ENCODE measurements around the gene SMC4. TPM values are rescaled to one million over a fixed set of nuclear protein-coding genes. Genes with fewer than 3 reads are reported as not detected.

The SMC4 gene
- total and polyA plus RNA-seq, 2 of the 8 experiments (the other 6 are each of a cell fraction or from before 2014, with no cell fraction given) = 26.6 to 118 TPM

DNA sequence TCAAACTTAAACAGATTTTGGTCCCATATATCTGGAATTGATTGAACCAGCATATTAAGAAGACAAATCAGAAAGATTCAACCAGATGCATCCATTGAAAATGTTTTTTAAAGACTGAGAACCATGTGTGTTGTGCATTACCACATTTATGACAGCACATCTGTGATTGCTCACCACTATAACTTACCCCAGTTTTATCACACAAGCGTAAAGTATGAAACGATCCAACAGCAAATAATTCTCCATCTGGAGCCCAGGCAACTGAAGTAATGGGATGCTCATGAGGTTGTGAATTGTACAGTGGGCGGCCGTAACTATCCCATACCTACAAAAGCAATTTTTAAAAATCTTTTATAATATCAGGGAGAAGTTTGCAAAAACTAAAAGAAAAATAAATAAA lies 43.6 kb upstream of the SMC4 start (continued):
- TF ChIP-seq, protein P1, sequence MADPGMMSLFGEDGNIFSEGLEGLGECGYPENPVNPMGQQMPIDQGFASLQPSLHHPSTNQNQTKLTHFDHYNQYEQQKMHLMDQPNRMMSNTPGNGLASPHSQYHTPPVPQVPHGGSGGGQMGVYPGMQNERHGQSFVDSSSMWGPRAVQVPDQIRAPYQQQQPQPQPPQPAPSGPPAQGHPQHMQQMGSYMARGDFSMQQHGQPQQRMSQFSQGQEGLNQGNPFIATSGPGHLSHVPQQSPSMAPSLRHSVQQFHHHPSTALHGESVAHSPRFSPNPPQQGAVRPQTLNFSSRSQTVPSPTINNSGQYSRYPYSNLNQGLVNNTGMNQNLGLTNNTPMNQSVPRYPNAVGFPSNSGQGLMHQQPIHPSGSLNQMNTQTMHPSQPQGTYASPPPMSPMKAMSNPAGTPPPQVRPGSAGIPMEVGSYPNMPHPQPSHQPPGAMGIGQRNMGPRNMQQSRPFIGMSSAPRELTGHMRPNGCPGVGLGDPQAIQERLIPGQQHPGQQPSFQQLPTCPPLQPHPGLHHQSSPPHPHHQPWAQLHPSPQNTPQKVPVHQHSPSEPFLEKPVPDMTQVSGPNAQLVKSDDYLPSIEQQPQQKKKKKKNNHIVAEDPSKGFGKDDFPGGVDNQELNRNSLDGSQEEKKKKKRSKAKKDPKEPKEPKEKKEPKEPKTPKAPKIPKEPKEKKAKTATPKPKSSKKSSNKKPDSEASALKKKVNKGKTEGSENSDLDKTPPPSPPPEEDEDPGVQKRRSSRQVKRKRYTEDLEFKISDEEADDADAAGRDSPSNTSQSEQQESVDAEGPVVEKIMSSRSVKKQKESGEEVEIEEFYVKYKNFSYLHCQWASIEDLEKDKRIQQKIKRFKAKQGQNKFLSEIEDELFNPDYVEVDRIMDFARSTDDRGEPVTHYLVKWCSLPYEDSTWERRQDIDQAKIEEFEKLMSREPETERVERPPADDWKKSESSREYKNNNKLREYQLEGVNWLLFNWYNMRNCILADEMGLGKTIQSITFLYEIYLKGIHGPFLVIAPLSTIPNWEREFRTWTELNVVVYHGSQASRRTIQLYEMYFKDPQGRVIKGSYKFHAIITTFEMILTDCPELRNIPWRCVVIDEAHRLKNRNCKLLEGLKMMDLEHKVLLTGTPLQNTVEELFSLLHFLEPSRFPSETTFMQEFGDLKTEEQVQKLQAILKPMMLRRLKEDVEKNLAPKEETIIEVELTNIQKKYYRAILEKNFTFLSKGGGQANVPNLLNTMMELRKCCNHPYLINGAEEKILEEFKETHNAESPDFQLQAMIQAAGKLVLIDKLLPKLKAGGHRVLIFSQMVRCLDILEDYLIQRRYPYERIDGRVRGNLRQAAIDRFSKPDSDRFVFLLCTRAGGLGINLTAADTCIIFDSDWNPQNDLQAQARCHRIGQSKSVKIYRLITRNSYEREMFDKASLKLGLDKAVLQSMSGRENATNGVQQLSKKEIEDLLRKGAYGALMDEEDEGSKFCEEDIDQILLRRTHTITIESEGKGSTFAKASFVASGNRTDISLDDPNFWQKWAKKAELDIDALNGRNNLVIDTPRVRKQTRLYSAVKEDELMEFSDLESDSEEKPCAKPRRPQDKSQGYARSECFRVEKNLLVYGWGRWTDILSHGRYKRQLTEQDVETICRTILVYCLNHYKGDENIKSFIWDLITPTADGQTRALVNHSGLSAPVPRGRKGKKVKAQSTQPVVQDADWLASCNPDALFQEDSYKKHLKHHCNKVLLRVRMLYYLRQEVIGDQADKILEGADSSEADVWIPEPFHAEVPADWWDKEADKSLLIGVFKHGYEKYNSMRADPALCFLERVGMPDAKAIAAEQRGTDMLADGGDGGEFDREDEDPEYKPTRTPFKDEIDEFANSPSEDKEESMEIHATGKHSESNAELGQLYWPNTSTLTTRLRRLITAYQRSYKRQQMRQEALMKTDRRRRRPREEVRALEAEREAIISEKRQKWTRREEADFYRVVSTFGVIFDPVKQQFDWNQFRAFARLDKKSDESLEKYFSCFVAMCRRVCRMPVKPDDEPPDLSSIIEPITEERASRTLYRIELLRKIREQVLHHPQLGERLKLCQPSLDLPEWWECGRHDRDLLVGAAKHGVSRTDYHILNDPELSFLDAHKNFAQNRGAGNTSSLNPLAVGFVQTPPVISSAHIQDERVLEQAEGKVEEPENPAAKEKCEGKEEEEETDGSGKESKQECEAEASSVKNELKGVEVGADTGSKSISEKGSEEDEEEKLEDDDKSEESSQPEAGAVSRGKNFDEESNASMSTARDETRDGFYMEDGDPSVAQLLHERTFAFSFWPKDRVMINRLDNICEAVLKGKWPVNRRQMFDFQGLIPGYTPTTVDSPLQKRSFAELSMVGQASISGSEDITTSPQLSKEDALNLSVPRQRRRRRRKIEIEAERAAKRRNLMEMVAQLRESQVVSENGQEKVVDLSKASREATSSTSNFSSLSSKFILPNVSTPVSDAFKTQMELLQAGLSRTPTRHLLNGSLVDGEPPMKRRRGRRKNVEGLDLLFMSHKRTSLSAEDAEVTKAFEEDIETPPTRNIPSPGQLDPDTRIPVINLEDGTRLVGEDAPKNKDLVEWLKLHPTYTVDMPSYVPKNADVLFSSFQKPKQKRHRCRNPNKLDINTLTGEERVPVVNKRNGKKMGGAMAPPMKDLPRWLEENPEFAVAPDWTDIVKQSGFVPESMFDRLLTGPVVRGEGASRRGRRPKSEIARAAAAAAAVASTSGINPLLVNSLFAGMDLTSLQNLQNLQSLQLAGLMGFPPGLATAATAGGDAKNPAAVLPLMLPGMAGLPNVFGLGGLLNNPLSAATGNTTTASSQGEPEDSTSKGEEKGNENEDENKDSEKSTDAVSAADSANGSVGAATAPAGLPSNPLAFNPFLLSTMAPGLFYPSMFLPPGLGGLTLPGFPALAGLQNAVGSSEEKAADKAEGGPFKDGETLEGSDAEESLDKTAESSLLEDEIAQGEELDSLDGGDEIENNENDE (IDR thresholded peaks at IDR 0.05; ENCODE audit: insufficient replicate concordance, low read length) = no peak
- TF ChIP-seq ZNF274 (IDR thresholded peaks at IDR 0.05; ENCODE audit: borderline replicate concordance, extremely low read depth, low read length) = no peak
- no peak for TF ChIP-seq SUZ12 (IDR thresholded peaks at IDR 0.05; ENCODE audit: low read length)
- TF ChIP-seq, protein P2, sequence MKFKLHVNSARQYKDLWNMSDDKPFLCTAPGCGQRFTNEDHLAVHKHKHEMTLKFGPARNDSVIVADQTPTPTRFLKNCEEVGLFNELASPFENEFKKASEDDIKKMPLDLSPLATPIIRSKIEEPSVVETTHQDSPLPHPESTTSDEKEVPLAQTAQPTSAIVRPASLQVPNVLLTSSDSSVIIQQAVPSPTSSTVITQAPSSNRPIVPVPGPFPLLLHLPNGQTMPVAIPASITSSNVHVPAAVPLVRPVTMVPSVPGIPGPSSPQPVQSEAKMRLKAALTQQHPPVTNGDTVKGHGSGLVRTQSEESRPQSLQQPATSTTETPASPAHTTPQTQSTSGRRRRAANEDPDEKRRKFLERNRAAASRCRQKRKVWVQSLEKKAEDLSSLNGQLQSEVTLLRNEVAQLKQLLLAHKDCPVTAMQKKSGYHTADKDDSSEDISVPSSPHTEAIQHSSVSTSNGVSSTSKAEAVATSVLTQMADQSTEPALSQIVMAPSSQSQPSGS (IDR thresholded peaks at IDR 0.05; ENCODE audit: low read length) = no peak
- TF ChIP-seq RAD21 (IDR thresholded peaks at IDR 0.05 in 1 of 2, conservative IDR thresholded peaks at IDR 0.05 in 1 of 2; ENCODE audit: low read depth in 2 of 2, low read length in 2 of 2) = no peak
- TF ChIP-seq SP4 (IDR thresholded peaks at IDR 0.05; ENCODE audit: low read length) = no peak
- no peak for TF ChIP-seq CHD1 (IDR thresholded peaks at IDR 0.05; ENCODE audit: low read depth, low read length)
- TF ChIP-seq BCL11A (IDR thresholded peaks at IDR 0.05; ENCODE audit: low read depth in 2 of 2, low read length in 2 of 2) = no peak
- TF ChIP-seq GABPA (IDR thresholded peaks at IDR 0.05; ENCODE audit: borderline replicate concordance, insufficient read depth, low read length) = no peak
- TF ChIP-seq RFX5 (IDR thresholded peaks at IDR 0.05; ENCODE audit: borderline replicate concordance, low read depth, low read length) = no peak
